Uterus (tissue), 4 donors: ENCODE measurements around the gene STEAP1. TPM values are rescaled to one million over a fixed set of nuclear protein-coding genes. Genes with fewer than 3 reads are reported as not detected.

Experiments
- DNase-seq, 2 donors: peaks; one replicate each; pipeline ENCODE4 v3.0.0-alpha.2; 2019 to 2020
- H3K27ac ChIP-seq, 2 donors: fragments of 200-600 bp; sonication (generic); 1 replicate in 1 of 2; 2 replicates in 1 of 2; pipeline ENCODE4 v1.5.1; 2016 to 2018
- H3K27me3 ChIP-seq, 2 donors: fragments of 200-600 bp; sonication (generic); one replicate each; pipeline ENCODE4 v1.5.1; 2018 to 2019; ENCODE audit warnings: control low read depth in 1 of 2
- H3K36me3 ChIP-seq, 2 donors: fragments of 200-600 bp; sonication (generic); one replicate each; pipeline ENCODE4 v1.5.1; 2019; ENCODE audit warnings: control low read depth in 1 of 2
- H3K4me1 ChIP-seq, 2 donors: fragments of 200-600 bp; sonication (generic); one replicate each; pipeline ENCODE4 v1.5.1; 2018 to 2019; ENCODE audit warnings: control low read depth in 1 of 2
- H3K4me3 ChIP-seq, 2 donors: fragments of 200-600 bp; sonication (generic); 1 replicate in 1 of 2; 2 replicates in 1 of 2; pipeline ENCODE4 v1.5.1; 2018 to 2019; ENCODE audit warnings: mild to moderate bottlenecking in 1 of 2
- H3K9me3 ChIP-seq, 2 donors: fragments of 200-600 bp; sonication (generic); one replicate each; pipeline ENCODE4 v1.5.1; 2019; ENCODE audit warnings: control low read depth in 1 of 2
- CTCF ChIP-seq, 4 experiments: fragments of 200-600 bp in 2 of 4; fragments of 450-650 bp in 2 of 4; sonication (generic) in 2 of 4; IDR thresholded peaks; one replicate each; pipeline ENCODE4 v1.5.1; 2016 to 2019; ENCODE audit warnings: antibody characterized with exemption in 4 of 4, mild to moderate bottlenecking in 2 of 4, moderate library complexity in 1 of 4
- POLR2A ChIP-seq, 2 donors: fragments of 450-650 bp; IDR thresholded peaks; one replicate each; pipeline ENCODE4 v1.6.1; 2016; ENCODE audit warnings: antibody characterized with exemption in 2 of 2, mild to moderate bottlenecking in 1 of 2, moderate library complexity in 1 of 2
- intact Hi-C: fragments of 100-400 bp; cut with DNase I; formaldehyde crosslinking; loops from one replicate; pipeline ENCODE4 v1.15.1; 2023; ENCODE audit warnings: low total_unique reads
- total RNA-seq, 4 donors: library from RNA; depleted of rRNA in 3 of 4; stranded (reverse); fragments of >200 nt in 3 of 4; gene quantifications; one replicate each; pipeline versions ENCODE4 v1.1.0 to v1.2.4, GENCODE V29; 2014 to 2023
- donor health status: DM: yes; HTN: yes; CAD: no.

The STEAP1 gene
- total RNA-seq, 4 donors from 2014 or later: 0.77 to 9.4 (median 6.2) TPM

DNA sequence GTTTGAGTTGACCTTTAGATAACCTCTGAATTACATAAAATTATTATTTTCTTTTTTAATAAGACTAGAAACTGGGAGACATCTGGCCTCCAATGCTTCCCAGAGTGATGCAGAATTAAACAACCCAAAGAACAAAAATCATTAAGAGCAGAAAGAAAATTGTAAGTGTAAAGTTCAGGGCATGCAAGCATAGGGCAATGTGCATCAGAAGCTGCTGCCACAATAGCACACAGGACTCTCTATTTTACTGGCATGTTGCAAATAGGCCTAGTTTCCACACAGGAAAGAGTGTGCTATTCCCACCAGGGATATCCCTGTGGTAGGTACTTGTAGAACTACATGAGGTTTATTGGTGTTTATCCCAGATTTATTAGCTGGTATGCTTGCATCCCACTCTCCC, 36.7 kb downstream of the STEAP1 start:
- no peaks in the 10 kb centered on the region for H3K36me3 ChIP-seq
- no peaks in the 10 kb centered on the region for H3K9me3 ChIP-seq
- H3K27ac ChIP-seq: no peak overlapping the region
- no peak for DNase-seq
- no peak overlapping the region for H3K4me3 ChIP-seq
- H3K27me3 ChIP-seq: no peaks in the 10 kb centered on the region
- no peaks in the 10 kb centered on the region for H3K4me1 ChIP-seq
- intact Hi-C loops: no loop called here
- no peak for TF ChIP-seq POLR2A (IDR thresholded peaks at IDR 0.05)
- TF ChIP-seq CTCF (IDR thresholded peaks at IDR 0.05): no peak

GRCh38 chr7:90191648-90192047, 37.4 kb downstream of the STEAP1 start:
- Histone ChIP-seq H3K27me3 (no peaks in the 10 kb centered on the region), H3K4me1 (no peaks in the 10 kb centered on the region)
- TF ChIP-seq POLR2A (IDR thresholded peaks at IDR 0.05) (no peak), CTCF (IDR thresholded peaks at IDR 0.05) (no peak)

GRCh38 chr7:90192876-90193750, 38.8 kb downstream of the STEAP1 start:
- no peak for TF ChIP-seq POLR2A (IDR thresholded peaks at IDR 0.05)
- no peak for TF ChIP-seq CTCF (IDR thresholded peaks at IDR 0.05)
- H3K9me3 ChIP-seq: no peaks in the 10 kb centered on the region
- intact Hi-C loops: no loop called here

More at GRCh38 chr7:90191648-90192047, 37.4 kb downstream of the STEAP1 start:
- Histone ChIP-seq H3K36me3 (no peaks in the 10 kb centered on the region), H3K27ac (no peak overlapping the region), H3K9me3 (no peaks in the 10 kb centered on the region), H3K4me3 (no peak overlapping the region)
- intact Hi-C loops: no loop called here
- DNase-seq: no peak

GRCh38 chr7:90194911-90195809, 40.9 kb downstream of the STEAP1 start:
- no peaks in the 10 kb centered on the region for H3K27me3 ChIP-seq
- no peak overlapping the region for H3K27ac ChIP-seq
- TF ChIP-seq POLR2A (IDR thresholded peaks at IDR 0.05) (no peak), CTCF (IDR thresholded peaks at IDR 0.05) (no peak)
- no peaks in the 10 kb centered on the region for H3K4me1 ChIP-seq
- no peak for DNase-seq
- H3K4me3 ChIP-seq: no peak overlapping the region
- intact Hi-C loops: no loop called here
- no peaks in the 10 kb centered on the region for H3K9me3 ChIP-seq
- H3K36me3 ChIP-seq: no peaks in the 10 kb centered on the region

More at GRCh38 chr7:90192876-90193750, 38.8 kb downstream of the STEAP1 start:
- no peak for DNase-seq
- Histone ChIP-seq H3K27me3 (no peaks in the 10 kb centered on the region), H3K4me3 (no peak overlapping the region), H3K27ac (no peak overlapping the region), H3K4me1 (no peaks in the 10 kb centered on the region), H3K36me3 (no peaks in the 10 kb centered on the region)
